Amniotic stem cell (primary cell): ENCODE data around the gene AGMAT.

ENCODE experiments used
- DNase-seq: peaks from one replicate; lab custom pipeline; 2025; lab: John Stamatoyannopoulos, UW

AGMAT gene

GRCh38 chr1:15524283-15525049 is 60.4 kb downstream of the AGMAT start:
- DNase-seq, result peak; percentile 98

GRCh38 chr1:15524021-15524282 is 60.9 kb downstream of the AGMAT start, which contains the start of gene CASP9:
Gene CASP9, minus strand, starts transcription at chr1:15524215. Its CDS starts 15 bp downstream, at chr1:15524200.
- DNase-seq, result no peak

GRCh38 chr1:15523104-15524020 is 61.5 kb downstream of the AGMAT start:
- DNase-seq, result no peak

- DNase-seq, result no peak
These were observed 62.3 kb downstream of the AGMAT start for GRCh38 chr1:15522551-15522950.
